Smooth muscle cell (in vitro differentiated cells): ENCODE results near the gene ROBO4. TPM values are rescaled to one million over a fixed set of nuclear protein-coding genes. Genes with fewer than 3 reads are reported as not detected.

Experiments
- DNase-seq: peaks from one replicate; lab custom pipeline; 2025; ENCODE audit not compliant: unreplicated experiment; lab: John Stamatoyannopoulos, UW
- H2AFZ ChIP-seq: fragments of 200-600 bp; sonication (generic); 2 replicates; pipeline ENCODE4 v1.6.0; 2016; ENCODE audit warnings: antibody characterized with exemption, low read depth, mild to moderate bottlenecking
- H3F3A ChIP-seq: fragments of 200-600 bp; sonication (generic); 2 replicates; pipeline ENCODE4 v1.6.0; 2017; ENCODE audit warnings: antibody characterized with exemption, low read depth
- H3K27ac ChIP-seq: fragments of 200-600 bp; sonication (generic); 2 replicates; pipeline ENCODE4 v1.5.1; 2016; ENCODE audit warnings: low read depth, mild to moderate bottlenecking
- H3K27me3 ChIP-seq: fragments of 200-600 bp; sonication (generic); 2 replicates; pipeline ENCODE4 v1.6.1; 2016; ENCODE audit warnings: low read depth, mild to moderate bottlenecking
- H3K36me3 ChIP-seq: fragments of 200-600 bp; sonication (generic); 2 replicates; pipeline ENCODE4 v1.5.1; 2016; ENCODE audit warnings: low read depth
- H3K4me1 ChIP-seq: fragments of 200-600 bp; sonication (generic); 2 replicates; pipeline ENCODE4 v1.5.1; 2016; ENCODE audit warnings: low read depth
- H3K4me2 ChIP-seq: fragments of 200-600 bp; sonication (generic); 2 replicates; pipeline ENCODE4 v1.6.0; 2016; ENCODE audit warnings: mild to moderate bottlenecking
- H3K4me3 ChIP-seq: fragments of 200-600 bp; sonication (generic); 2 replicates; pipeline ENCODE4 v1.5.1; 2016; ENCODE audit warnings: mild to moderate bottlenecking
- H3K79me2 ChIP-seq: fragments of 200-600 bp; sonication (generic); 2 replicates; pipeline ENCODE4 v1.6.0; 2016; ENCODE audit warnings: low read depth, mild to moderate bottlenecking
- H3K9ac ChIP-seq: fragments of 200-600 bp; sonication (generic); 2 replicates; pipeline ENCODE4 v1.6.0; 2016; ENCODE audit warnings: low read depth
- H3K9me3 ChIP-seq: fragments of 200-600 bp; sonication (generic); replicated peaks from 2 replicates; pipeline ENCODE4 v1.5.1; 2016; ENCODE audit warnings: low read depth
- H4K20me1 ChIP-seq: fragments of 200-600 bp; sonication (generic); 2 replicates; pipeline ENCODE4 v1.6.0; 2016; ENCODE audit warnings: low read depth
- WGBS: methylation state at CpG from one replicate; pipeline ENCODE4 v1.1.7; 2016; ENCODE audit warnings: low lambda C conversion rate; 5-methylcytosine and 5-hydroxymethylcytosine counted together
- polyA plus RNA-seq: library from polyadenylated mRNA; unstranded; fragments of >200 nt; fragmentation: Nextera tagmentation; extraction: Ambion mirVana; gene quantifications from 2 replicates; pipeline ENCODE4 v1.2.1, GENCODE V29; 2016
- total RNA-seq: library from RNA; depleted of rRNA; stranded (reverse); fragments of >200 nt; gene quantifications from 2 replicates; pipeline ENCODE4 v1.2.3, GENCODE V29; 2014
- TF ChIP-seq, protein P1 (sequence below): fragments of 200-600 bp; sonication (generic); IDR thresholded peaks from 2 replicates; pipeline ENCODE4 v1.5.1; 2017; ENCODE audit warnings: borderline replicate concordance, mild to moderate bottlenecking, antibody characterized with exemption; ENCODE audit not compliant: insufficient read depth, poor library complexity, severe bottlenecking

The ROBO4 gene
- total and polyA plus RNA-seq, 2 experiments from 2014 or later, result 0.40 TPM; not detected in 1

DNA sequence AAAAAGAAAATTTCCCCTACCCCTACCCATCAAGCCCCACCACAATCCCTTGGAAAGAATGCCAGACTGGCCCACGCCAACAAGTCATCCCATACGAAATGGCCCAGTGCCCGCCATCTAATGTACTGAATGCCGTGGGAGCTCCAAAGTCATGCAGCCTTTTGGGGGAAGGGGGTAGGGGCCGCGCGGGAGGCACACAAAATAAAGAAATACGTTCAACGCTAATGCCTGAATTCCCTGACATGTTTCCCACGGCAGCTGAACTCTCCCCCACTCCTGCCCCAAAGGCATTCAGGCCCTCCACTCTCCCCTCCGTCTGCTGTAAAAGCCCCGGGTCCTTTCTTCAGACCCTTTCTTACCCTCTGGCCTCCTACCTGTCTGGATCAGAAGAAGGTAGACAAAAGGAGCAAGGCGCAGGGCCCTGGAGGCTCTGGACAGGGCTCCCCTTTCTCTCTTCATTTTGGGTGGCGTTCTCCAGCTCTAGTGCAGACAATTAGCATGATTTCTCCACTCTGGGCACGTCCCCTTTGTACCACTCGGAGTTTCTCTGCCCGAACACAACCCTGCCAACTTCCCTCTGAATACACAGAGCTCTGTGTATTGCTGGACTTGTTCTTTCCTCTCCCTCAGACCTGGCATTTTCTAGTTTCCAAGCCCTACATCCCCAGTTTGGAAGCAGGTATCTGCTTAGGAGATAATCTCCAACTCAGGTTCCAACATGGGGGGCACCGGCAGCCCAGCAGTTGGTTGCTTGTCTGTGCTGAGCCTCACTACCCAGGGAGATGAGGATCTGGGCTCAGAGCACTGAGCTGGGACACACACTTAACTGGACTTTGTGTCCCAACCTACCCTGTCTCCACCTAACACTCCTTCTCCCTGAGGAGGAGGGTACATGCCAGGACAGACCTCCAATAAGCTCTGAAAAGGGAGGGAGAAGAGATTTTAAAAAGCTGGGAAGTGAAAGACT lies 38.2 kb upstream of the ROBO4 start, which contains the start of gene HEPACAM:
Gene HEPACAM, minus strand, starts transcription at position 500 of the 967 bp plus-strand sequence. Its CDS starts 41 bp downstream, at position 459.
- TF ChIP-seq, protein P1, sequence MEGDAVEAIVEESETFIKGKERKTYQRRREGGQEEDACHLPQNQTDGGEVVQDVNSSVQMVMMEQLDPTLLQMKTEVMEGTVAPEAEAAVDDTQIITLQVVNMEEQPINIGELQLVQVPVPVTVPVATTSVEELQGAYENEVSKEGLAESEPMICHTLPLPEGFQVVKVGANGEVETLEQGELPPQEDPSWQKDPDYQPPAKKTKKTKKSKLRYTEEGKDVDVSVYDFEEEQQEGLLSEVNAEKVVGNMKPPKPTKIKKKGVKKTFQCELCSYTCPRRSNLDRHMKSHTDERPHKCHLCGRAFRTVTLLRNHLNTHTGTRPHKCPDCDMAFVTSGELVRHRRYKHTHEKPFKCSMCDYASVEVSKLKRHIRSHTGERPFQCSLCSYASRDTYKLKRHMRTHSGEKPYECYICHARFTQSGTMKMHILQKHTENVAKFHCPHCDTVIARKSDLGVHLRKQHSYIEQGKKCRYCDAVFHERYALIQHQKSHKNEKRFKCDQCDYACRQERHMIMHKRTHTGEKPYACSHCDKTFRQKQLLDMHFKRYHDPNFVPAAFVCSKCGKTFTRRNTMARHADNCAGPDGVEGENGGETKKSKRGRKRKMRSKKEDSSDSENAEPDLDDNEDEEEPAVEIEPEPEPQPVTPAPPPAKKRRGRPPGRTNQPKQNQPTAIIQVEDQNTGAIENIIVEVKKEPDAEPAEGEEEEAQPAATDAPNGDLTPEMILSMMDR, result no peak
- Histone ChIP-seq H2AFZ (no peak within 1 kb of the TSS), H3K4me2 (no peak within 1 kb of the TSS)

DNA sequence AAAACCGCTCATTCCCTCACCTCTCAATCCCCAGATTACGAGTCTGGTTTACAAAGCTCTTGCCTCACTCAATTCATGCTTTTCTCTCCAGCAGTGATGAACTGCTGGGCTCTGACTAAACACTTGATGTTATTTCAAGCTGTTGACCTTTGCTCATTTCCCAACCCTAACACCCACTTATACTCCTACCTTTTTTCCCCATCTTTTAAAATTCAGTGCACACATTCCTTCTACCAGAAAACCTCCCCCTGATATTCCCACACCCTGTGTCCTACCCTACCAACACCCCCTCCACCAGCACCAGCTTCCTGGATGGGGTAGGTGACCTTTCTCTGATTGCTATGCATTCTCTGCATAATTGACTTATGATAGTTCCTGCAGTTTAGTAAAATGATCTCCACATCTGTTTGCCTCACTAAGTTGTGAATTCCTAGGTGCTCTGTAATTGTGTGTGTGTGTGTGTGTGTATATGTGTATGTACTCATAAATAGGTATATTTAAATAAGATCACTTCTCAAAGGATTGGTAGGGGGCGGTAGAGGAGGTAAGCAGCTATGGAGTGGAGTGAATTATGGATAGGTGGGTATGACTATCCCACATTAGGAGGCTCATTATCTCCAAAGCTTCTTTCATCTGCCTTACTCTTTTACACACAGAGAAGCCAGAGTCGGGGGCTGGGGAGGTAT lies 37.3 kb upstream of the ROBO4 start:
- H3K27ac ChIP-seq, result no peak overlapping the region
- H3K79me2 ChIP-seq, result no peaks in the 10 kb centered on the region
- H3K4me3 ChIP-seq, result no peak overlapping the region
- H3K27me3 ChIP-seq, result peaks cover 13% of the 10 kb centered on the region
- H4K20me1 ChIP-seq, result no peaks in the 10 kb centered on the region
- no peak for DNase-seq
- H3K4me2 ChIP-seq, result peak overlapping the region; percentile 33
- H3K9me3 ChIP-seq, result no peaks in the 10 kb centered on the region
- H3K9ac ChIP-seq, result no peak overlapping the region
- H2AFZ ChIP-seq, result no peak overlapping the region
- WGBS, result 63% methylated on average over 4 of the region's 4 CpGs
- H3K4me1 ChIP-seq, result peaks cover 18% of the 10 kb centered on the region
- TF ChIP-seq, protein P1, result no peak
- H3K36me3 ChIP-seq, result no peaks in the 10 kb centered on the region
- H3F3A ChIP-seq, result no peaks in the 10 kb centered on the region

More for the DNA sequence above, 38.2 kb upstream of the ROBO4 start, which contains the start of gene HEPACAM:
- WGBS, result 91% methylated on average over 18 of the region's 18 CpGs
- Histone ChIP-seq H3K79me2 (no peaks in the 10 kb centered on the region), H3F3A (no peaks in the 10 kb centered on the region), H4K20me1 (no peaks in the 10 kb centered on the region), H3K9ac (no peak within 1 kb of the TSS), H3K27ac (no peak within 1 kb of the TSS), H3K9me3 (no peaks in the 10 kb centered on the region), H3K4me3 (no peak within 1 kb of the TSS), H3K4me1 (peaks cover 18% of the 10 kb centered on the region), H3K36me3 (no peaks in the 10 kb centered on the region), H3K27me3 (peaks cover 13% of the 10 kb centered on the region)
- no peak for DNase-seq

DNA sequence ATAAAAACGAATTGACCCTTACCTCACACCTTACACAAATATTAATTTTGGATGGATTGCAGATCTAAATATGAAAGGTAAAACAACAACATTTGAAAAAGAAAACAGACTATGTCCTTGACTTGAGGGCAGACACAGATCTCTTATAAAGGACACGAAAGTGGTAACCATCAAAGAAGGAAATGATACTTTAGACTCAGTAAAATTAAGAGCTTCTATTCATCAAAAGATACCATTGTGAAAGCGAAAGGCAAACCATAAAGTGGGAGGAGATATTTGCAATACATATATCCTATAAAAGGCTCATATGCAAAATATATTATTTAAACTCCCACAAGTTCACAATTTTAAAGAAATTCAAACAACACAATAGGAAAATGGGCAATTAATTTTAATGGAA lies 33.1 kb upstream of the ROBO4 start:
- TF ChIP-seq, protein P1, result no peak
- H3K27me3 ChIP-seq, result peaks cover 5% of the 10 kb centered on the region
- H3K4me1 ChIP-seq, result peaks cover 17% of the 10 kb centered on the region
- no peak overlapping the region for H3K9ac ChIP-seq
- no peaks in the 10 kb centered on the region for H3F3A ChIP-seq
- H2AFZ ChIP-seq, result no peak overlapping the region
- H3K4me3 ChIP-seq, result no peak overlapping the region
- H3K4me2 ChIP-seq, result no peak overlapping the region
- no peaks in the 10 kb centered on the region for H3K79me2 ChIP-seq
- no peaks in the 10 kb centered on the region for H4K20me1 ChIP-seq
- no peaks in the 10 kb centered on the region for H3K36me3 ChIP-seq
- DNase-seq, result no peak
- WGBS, result 73% methylated on average over 3 of the region's 3 CpGs
- no peak overlapping the region for H3K27ac ChIP-seq
- H3K9me3 ChIP-seq, result no peaks in the 10 kb centered on the region
